Activated CD8-positive, alpha-beta memory T cell treated with anti-CD3 and anti-CD28 coated beads, Interleukin-2, amount 50 U/mL, for 1 hour (primary cell): ENCODE measurements around the gene NPHP4.

Source experiments
- DNase-seq: peaks from one replicate; pipeline ENCODE4 v3.0.0-alpha.2; 2020; ENCODE audit errors: extremely low read depth

NPHP4 gene

DNA sequence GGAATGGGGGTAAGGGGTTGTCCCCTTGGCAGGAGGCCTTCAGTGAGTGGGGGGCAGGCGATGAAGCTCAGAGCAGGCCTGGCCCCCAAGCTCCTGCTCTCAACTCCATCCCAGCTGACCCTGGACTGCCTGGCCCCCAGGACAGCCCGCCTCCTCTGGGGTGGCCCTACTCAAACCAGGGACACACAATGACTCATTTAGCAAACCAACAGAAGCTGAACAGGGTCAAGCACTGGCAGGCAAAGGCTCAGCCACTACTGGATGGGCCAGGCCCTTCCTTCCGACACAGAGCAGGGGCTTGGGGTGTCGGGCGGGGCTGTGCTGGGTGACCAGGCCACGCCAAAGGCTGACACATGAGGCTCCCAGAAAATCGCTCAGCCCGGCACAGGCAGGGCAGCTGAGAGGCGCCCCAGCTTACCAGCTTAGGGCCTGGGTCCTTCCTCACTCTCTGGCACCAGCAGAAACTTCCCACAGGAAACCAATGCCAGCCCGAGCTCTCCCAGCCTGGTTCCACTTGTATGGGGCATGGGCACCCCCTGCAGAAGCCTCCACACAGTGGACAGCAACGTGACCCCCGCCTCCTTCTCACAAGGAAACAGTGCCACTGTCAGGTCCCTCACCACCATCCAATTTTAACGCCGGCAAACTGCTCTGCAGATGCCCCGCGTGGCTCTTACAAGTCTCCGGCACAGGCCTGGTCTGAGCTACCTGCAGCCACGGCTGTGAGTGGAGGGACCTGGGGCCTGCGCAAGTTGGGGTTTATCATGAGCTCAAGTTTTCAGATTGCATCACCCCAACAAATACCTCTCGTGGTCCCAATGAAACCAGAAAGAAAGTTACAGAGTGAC is 114.3 kb downstream of the NPHP4 start:
- no peak for DNase-seq

DNA sequence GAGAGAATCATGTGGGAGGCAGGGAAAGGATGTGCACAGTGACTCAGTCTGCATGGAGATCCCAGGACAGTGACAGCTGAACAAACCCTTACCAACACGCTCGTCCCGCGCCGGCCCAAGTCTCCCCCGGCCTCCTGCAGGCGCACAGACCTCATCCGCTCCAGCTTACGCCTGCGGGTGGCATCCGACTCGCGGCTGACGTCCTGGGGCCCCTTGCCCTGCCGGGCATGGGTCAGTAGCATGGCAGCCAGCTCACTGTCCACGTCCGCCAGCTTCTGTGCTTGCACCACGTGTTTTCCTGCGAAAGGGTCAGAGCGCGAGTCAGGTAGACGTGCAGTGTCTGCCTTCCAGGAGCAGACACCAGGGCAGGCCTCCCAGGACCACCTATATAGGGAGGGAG is 115.2 kb downstream of the NPHP4 start:
- no peak for DNase-seq

DNA sequence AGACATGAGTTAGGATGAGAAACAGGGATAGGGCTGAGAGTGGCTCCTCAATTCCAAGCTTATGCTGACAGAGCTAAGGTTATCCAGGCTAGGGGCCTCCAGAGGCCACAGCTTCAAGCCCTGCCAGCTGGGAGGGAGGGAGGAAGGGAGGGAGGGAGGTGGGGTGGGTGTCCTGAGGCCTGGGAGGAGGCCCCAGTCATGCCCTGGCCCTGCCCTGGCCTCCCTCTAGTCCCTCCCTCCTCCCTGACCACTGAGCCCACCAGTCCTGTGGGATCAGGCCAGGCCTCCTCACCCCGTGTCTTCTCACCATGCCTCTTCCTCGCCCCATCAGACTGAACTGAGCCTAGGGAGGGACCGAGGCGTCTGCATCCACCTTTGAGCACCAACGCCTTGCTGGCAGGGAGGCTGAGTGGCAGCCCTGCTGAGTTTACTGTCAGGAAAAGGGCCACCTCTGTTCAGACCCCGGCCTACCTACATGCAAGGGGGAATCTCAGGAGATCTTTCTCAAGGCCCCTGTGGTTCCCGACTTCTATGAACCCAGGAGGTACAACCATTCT is 116.1 kb downstream of the NPHP4 start:
- DNase-seq = no peak

DNA sequence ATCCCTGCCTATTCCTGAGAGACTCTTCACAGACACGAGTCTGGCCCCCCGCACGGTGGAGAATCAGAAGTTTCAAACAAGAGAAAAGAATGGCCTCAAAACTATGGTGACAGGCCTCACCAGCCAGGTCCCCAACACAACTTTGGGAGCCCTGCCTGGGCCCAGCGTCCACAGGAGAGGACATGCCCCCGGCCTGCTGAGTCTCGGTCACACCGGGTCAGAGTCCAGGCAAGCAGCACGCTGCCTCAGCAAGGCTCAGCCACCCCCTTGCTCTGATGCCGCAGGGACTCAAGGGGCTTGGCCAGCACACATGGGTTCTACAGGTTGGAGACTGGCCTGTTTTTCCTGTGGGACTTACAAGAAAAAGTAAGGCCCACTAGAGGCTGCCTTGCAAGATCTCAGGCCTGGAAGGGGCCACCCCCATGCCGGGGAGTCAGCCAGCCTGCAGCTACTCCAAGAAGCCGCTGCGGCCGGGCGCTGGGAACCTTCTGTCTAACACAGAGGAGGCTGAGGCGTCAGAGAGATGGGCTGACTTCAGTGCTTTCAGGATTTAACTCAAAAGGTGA is 116.8 kb downstream of the NPHP4 start:
- DNase-seq = no peak

DNA sequence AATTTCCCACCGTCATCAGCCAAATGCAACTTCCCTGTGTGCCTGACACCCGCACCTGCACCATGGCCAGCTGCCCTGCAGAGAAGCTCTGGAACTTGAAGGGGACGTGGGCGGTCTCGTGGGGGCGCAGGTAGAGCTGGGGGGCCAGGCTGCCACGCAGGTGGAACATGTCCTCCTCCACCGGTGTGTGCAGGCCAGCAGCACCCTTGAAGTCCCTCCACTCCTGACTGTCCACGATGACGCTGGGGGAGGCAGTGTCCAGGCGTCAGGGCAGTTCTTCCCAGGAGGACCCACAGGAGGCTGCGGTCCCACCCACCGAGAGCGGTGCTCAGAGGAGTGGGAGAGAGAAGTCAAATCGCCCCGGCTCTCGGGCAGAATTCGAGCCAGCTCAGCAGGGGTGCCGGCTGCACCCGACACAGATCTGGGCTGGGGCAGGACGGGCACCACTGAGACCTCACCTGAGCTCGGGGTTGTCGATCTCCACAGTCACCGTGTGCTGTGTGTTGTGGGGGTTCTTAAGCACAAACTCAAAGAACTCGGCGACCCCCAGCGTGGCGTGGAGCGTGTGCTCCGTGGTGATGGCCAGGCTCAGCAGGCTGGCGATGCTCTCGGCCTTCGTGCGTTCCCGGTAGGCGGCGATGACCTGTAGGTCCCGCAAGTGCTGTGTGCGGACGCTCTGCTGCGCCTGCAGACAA is 117.7 kb downstream of the NPHP4 start:
- DNase-seq = no peak

DNA sequence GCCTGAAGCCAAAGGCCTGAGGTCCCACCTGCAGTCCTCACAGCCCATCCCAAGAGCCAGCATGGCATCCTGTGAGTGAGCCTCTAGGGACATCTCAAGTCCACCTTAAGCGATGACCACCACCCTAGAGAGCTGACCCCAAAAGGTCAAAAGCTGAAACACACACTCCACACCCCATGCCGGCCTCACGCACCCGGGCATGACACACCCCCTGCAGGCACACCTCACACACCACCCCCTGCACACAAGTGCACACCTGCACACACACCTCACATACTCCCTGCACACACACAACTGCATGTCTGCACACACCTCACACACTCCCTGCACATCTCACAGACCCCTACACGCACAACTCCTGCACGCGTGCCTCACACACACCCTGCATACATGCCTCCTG is 118.7 kb downstream of the NPHP4 start:
- no peak for DNase-seq

DNA sequence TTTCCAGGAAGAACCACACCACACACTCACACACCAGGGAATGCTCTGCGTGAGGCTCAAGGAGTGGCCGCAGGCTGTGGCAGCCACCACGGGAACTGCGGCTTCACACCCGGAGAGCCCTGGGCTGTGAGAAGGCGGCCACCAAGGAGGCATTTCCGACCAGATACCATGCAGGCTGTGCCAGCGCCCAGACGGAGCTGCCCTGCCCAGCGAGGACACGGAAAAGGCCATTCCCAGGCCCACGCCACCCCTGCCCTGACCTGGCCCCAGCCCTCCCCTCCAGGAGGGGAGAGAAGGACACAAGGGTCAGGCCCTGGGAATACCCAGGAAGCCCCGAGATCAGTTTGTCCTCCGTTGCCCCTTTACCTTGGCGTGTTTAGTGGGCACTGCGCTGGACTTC is 119.3 kb downstream of the NPHP4 start:
- no peak for DNase-seq

DNA sequence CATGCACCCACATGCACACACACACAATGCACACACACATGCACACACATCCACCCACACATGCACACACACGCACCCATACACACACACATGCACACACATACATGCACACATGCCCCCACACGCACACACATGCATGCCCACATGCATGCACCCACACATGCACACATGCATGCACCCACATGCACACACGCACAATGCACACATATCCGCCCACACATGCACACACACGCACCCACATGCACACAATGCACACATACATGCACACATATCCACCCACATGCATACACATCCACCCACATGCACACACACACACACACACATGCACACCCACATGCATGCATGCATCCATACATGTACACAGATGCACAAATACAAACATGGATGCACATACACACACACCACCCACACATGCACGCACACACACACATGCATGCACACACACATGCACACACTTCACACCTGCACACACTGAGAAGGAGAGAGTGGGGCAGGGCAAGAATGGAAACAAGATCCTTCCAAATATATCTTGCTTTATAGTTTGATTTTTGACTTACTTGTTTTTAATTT is 123.2 kb downstream of the NPHP4 start:
- DNase-seq = no peak

DNA sequence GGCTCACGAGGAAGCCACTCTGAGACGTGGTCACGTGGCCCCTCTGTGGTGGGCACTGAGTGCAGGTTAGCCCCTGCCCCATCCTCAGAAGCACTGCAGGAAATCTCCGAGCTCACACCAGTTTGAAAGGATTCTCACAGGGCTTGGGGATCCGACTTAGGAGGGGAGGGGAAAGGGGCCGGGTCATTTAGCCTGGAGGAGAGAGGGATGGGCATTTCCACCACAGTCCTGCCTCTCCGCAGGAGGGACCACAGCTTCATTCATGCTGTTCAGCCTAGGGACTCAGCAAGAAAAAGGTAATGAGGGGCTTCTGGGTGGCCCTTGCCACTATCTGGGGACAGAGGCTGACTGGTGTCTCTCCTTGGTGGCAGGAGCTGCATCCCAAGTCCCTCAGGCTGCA is 126.5 kb downstream of the NPHP4 start:
- no peak for DNase-seq

DNA sequence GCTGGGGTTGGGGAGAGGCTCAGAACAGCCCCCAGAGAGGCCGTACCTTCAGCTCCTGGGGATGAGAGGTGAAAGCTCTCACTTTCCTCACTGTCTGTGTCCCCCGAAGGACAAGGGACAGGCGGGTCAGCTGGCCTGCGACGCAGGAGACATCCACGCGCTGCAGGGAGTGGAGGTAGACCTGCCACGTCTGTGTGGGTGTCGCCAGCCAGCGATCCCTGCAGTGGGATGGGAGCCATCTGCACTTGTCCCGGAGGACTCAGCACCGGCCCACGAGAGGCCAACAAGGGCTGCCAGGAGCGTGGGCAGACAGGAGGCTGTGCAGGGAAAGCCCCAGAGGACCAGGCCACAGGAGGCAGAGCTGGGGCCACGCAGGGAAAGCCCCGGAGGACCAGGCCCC is 127.2 kb downstream of the NPHP4 start:
- DNase-seq = no peak

DNA sequence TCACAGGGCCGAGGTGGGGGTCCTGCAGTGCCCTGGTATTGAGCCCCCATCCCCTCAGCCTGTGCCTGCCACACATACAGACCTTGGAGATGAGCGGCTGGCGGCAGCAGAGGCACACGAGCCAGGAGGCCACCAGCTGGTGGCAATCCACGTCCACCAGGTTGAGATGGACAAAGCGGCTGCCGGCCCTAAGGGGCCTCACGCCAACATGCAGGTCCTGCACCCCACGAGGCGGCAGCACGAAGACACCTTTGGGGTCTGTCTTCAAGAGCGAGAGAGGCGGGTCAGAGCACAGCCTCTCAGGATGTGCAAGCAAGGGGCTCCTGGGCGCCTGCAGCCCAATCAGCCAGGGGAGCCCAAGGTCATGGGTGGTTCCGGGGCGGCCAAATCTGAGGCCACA is 128.0 kb downstream of the NPHP4 start:
- DNase-seq = no peak

DNA sequence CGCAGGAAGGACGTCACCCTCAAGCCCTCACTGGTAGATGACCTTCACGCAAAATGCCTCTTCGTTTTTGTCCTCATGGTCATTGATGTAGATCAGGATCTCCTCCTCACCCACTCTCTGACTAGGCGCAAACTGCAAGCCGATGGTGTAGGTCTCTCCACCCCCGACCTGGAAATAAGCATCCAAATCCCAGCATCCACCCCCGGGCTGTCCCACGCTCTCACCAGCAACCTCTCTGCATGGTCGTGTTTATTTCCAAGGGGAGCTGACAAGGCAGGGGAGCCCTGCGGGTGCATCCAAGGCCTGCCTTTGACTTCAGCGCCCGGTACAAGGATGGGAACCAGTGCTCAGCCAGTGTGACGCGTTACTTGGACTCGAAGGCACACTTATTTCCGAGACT is 129.0 kb downstream of the NPHP4 start:
- DNase-seq = no peak

DNA sequence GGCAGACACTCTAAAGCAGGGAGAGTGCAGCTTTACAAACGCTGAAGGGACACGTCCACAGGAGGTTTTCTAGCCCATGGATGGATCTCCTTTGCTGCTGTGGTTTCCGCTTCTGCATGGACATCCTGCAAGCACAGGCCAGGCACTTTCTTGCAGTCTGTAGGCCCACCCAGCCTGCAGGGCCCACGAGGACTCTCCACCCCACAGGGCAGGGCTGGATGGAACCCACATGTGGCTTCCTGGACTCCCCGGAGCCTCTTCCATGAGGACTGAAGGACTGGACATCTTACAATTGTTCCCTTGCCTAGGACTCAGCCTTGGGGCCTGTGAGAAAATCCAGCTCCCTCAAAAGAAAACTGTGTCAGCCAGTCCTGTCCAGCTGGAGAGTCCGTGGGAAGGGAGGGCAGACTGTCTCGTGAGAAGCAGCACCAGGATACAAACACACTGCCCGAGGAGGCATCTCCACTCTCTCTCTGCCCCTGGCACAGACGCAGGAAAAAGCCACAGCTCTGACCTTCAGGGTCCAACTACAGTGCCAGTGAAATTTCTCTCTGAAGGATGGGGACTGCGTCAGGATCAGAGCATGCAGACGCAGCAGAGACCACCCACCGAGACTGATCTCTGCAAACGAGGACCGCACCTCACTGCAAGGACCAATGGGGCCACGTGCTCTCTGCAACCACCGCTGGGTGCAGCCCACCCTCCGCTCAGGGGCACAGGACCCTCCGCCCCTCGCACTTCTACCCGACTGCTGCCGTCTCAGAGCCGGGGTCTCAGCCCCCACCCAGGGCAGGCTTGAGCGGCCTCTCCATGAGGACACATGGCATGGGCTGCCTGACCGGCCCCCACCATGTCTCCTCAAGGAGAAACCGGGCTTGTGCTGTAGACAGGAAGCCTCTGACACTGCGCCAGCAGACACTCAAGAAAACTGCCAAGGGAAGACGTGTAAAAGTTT is 130.1 kb downstream of the NPHP4 start:
- DNase-seq = no peak

DNA sequence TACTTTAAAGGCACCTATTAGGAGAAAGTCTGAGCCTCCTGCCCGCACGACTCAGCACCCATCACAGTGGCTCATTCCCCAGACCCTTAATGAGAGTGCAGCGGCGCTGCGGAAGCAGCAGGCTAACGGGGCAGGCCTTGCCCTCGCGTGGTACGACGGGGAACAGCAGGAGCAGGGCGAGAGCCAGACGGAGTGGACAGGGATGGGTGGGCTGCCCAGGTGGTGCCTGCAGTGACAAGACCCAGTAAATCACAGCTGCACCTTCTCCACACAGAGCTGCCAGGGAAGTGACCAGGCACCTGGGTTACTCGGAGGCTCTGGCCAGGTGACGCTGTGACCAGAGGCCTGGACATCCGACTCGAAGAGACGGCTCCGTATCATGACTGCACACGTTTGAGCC is 131.9 kb downstream of the NPHP4 start:
- no peak for DNase-seq

DNA sequence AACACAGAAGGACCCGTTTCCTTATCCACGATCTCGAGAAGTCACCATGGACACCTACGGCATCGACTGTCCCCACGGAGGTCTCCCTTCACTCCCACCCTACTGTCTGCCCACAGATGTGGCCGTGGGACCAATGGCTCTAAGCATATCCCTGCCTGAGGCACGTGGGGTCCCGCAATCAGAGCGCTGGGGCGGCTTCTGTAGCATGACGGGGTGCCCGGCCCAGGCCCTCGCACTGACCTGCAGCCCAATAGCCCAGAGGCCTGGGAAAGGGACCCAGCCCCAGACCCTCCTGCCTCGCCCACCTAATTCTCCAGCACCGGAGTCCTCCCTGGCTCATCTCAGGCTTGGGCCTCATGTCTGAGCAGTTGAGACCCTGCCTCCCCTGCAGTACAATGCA is 132.5 kb downstream of the NPHP4 start:
- DNase-seq = no peak

DNA sequence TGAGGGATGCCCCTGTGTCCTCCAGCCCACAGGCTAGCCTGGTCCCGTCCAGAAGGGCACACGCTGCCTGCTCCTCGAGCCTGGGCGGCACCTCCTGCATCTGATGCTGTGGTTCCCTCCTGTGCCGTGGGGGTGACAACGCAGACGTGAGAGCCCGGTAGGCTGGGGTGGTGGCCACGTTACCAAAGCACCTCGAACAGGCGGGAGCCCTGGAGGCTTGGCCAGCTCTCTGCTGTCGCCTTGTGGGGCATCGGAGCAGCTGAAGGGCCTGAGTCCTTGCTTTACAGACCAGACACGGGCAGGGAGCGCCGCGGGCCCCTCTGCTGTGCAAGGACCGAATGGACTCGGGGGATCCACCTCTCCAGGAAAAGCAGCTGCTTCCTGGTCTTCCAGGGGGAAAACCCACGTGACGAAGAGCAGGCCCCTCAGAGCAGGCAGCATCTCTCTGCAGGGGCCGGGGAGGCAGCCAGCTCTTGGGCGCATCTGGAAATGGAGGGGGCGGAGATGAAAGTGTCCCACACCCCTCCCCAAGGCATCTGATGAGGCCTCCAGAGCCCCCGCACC is 133.3 kb downstream of the NPHP4 start:
- no peak for DNase-seq

DNA sequence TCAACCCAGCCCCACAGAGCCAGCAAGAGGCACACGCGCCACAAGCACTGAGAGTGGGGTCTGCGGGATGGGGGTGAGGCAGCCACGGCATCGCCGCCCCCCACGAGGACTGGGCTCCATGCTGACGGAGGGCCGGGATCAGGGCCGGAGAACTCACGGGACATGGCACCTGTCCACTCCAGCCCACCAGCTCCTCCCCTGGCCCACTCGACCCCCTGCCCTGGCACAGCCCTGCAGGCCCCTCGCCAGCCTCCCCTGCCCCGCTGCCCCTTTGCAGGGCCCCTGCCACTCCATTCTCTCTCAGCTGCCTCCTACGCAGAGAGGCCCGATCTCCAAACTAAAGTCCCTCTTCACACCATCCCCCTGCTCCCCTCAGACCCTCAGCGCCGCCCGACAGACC is 134.0 kb downstream of the NPHP4 start:
- no peak for DNase-seq

DNA sequence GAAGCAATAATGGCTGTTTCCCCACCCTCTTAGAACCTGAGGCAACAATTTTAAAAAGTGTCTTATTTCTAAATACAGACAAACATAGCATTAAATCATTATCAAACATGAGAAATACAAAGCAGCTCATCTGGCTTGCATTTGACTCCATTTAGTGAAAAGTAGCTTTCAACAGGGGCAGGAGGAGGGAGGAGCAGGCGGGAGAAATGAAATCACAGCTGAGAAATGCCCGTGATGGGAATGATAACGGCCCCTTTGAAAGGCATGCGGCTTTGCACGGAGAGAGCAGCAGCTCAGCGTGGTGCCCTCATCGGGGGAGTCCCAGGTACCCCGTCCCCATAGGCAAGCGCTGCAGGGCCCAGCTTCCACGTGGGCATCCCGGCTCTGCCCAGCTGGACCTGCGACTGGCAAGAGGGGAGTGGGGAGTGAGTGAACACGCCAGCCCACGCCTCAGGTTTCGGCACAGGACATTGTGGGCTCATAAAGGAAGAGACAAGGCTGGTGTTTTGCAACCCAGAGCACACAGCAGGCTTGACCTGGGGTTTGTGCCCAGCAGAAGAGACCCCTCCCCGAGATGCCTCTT is 134.6 kb downstream of the NPHP4 start:
- no peak for DNase-seq

DNA sequence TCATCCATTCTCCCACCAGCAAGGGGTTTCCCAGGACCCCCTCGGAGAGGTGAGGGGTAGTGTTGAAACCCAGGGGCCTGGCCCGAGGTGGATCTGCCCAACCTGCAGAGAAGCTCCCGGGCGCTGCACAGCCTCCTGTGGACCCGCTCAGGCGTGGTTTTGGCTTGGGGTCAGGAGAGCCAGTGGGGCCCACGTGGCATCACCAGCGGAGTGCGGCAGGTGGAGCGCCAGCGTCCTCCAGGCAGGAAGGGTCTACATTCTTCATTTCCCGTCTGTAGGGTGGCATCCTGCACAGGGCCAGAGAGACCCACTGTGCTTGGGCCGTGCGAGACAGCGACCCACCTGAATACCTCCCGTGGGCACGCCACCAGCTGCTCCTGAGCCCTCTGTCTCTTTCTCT is 135.2 kb downstream of the NPHP4 start:
- DNase-seq = no peak

DNA sequence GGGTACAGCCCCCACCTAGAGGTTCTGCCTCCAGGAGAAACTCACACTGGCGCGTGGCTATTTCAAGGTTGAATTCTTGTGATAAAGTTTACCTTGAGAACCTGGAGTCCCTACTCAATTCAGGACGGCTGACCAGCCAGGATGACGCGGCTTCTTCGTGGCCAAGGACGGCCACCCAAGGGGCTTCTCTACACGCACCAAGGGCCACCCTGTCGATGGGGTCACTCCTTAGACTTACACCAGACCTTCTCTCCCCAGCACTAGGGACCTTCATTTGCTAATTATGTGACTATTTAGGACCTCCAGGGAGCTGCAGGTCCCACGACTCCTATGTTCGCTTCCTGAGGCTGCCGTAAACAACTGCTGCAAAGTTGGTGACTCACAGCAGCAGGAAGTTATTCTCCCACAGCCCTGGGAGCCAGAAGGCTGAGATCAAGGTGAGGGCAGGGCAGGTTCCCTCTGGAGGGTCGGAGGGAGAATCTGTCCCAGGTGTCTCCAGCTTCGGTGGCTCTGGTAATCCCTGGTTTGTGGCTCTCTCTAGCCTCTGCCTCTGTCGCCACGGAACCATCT is 135.9 kb downstream of the NPHP4 start:
- no peak for DNase-seq
